GM18511 (cell line): ENCODE measurements around the gene CCNJL.
"Not testable (repeated sequence)": the region's sequence is repeated elsewhere in the genome, so short reads cannot be mapped to it uniquely, and the experiment has no call there.

Source experiments
- ATAC-seq: cut with Tn5 transposase; IDR thresholded peaks from one replicate; pipeline ENCODE4 v1.9.1; 2021; ENCODE audit warnings: mild to moderate bottlenecking, moderate library complexity; ENCODE audit not compliant: unreplicated experiment

The CCNJL gene

GRCh38 chr5:160262151-160263074 is 50.0 kb downstream of the CCNJL start:
- no peak for ATAC-seq

DNA sequence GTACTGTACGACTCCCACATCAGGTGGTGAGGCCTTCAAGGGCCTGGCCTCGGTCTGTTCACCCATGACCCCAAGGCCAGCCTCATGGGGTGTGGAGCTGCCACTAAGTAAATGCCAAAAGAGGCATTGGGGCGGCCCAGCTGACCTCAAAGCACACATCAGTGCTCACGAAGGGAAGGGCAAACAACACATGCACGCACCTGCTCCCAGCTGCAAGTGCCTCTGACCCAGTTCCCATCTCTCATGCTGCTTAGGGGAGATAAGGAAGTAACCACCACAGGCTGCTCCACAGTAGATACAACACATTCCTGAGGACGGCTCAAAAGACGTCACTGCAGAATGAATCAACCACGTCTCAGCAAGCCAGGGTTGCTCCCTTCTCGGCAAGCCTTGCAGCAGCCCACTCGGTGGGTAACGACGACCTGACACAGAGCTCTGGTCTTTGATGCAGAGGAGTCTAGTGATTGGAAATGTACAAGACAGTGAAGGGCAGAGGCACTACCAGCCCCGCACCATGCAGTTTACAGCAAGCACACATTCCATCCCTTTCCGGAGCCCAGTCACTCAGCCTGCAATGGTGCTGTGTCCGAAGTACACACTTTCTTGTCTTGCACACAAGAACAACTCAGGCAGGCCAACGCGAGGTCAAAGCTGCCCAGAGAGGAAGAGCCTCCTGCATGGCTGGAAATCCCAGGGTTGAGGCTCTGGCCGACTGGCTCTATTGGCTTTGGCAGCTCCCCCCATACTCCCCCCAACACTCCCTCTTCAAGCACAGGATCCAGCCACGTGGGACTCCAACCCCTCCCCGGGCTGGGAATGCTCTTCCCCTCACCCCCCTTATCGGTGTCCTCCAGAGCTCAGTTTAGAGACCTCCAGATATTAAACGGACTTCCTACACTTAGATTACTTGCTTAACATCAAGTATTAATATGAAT is 51.2 kb downstream of the CCNJL start:
- peak; percentile 76 for ATAC-seq

DNA sequence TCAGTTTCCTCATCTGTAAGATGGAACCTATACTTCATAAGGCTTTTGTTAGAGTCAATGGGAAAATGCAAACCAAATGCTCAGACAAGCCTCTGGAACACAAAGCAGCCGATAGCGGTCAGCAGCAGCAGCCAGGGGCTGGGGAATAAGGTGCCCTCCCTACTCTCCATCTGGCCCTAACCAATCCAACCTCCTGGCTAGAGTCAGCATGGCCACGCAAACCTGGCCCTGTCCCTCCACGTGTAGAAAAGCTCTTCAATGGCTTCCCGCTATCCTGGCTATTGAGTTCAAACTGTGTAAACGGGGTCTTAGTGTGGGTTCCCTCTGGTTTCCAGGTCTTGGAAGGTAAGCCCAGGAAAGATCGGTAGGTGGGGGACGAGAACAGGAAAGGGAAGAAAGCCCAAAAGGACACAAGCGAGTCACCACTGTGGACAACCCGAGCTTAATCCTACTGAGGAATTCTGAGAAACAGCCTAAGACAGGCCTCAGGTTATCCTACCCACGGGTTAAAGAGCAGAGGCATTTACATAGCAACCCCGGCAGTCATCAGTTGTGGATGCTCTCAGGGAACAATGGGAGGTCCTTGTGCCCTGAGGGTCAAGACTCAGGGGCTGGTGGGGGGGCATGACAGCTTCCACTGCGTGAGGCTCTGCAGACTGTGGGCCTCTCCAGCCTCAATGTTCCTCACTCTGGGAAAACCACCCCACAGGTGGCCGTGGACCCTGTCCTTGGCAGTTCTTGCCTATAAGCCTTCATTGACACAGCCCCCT is 52.2 kb downstream of the CCNJL start:
- ATAC-seq, result no peak

- ATAC-seq, result no peak
Measured at GRCh38 chr5:160259341-160259740, 53.0 kb downstream of the CCNJL start.

DNA sequence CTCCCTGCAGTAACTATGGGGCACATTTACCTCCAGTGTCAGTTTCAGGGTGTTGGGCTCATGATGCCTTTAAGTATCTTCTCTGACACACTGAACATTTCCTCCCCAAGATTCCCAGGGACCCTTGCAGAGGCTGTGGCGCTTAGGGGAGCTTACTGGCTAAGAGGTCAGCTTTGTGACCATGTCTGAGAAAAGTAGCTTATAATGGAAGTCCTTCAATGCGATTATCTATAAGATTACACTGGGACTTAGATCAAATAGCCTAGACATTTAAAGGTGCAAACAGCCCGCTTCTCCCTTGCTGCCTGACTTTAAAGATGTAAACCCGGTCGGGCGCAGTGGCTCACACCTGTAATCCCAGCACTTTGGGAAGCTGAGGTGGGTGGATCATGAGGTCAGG is 57.7 kb downstream of the CCNJL start:
- no peak for ATAC-seq

DNA sequence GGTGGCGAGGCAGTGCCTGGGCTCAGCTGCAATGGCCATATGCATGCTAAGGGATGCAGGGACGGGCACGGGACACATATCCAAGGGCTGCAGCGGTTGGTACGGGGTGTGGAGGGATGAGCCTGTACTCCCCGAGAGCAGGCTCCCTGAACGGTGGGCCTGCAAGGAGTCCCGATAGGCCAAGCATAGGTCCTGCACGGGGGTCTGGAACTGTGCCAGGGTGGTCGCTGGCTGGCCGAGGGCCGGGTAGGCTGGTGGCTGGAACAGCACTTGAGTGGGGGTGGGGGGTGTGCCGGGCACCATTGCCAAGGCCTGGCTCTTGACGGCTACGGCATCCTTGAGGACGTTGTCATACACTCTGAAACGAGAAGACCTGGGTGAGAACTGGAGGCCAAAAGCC is 58.9 kb downstream of the CCNJL start:
- ATAC-seq, result no peak

- no peak for ATAC-seq
Measured at GRCh38 chr5:160252916-160253315, 59.4 kb downstream of the CCNJL start.

DNA sequence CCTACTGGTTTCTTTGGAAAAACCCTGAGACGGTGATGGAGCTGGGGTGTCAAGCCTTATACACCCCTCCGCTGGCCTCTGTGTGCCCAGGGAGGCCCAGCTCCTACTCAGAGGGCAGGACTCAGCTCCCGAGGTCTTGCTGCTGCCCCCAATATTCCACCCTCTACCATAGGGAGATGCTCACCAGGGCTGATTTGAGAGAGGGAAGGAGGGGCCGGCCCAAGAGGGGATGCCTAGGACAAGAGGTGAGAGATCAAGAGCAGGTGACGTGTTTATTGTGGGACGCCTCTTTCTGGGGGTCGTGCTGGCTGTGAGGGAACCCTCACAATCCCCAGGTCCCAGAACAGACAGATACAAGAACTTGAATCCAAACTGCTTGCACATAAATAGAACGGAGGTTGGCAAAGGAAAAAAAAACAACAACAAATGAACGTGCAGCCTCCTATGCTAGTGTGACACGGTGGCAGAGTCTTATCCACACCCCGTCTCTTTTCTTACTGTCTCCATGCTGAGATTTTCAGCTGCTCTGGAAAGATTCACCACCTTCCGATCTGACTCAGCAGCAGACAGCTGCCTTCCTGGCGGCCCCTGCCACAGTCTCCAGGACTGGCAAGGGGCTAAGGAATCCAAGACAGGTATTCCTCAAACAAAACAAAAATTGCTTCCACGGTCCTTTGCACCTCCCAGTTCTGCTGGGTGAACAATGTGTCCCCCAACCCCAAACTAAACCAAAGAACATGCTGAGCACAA is 60.8 kb downstream of the CCNJL start:
- no peak for ATAC-seq

GRCh38 chr5:160250826-160251225 is 61.5 kb downstream of the CCNJL start:
- no peak for ATAC-seq

DNA sequence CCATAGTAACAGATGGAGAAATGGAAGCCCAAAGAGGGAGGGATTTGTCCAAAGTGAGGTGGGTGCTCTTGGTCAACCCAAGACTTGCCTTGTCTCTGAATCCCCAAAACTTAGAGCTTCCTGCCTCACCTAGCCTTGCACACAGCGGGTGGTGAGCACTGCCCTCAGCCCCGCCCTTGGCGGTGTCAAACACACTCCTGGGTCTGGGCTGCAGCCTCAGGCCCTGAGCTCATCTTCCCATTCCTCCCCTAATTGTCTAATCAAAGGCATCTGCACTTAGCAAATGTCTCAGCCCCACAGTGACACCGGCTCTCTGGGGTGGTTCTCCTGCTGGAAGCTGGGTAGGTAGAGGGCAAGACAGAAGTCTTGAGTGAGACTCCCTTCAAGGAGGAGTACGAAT is 62.1 kb downstream of the CCNJL start:
- no peak for ATAC-seq

GRCh38 chr5:160249570-160249969 is 62.8 kb downstream of the CCNJL start:
- ATAC-seq, result not testable (repeated sequence)

GRCh38 chr5:160245506-160246086 is 66.8 kb downstream of the CCNJL start:
- no peak for ATAC-seq

- ATAC-seq, result no peak
Measured at GRCh38 chr5:160242145-160242544, 70.2 kb downstream of the CCNJL start.

- ATAC-seq, result no peak
Measured at GRCh38 chr5:160240350-160240749, 72.0 kb downstream of the CCNJL start.

DNA sequence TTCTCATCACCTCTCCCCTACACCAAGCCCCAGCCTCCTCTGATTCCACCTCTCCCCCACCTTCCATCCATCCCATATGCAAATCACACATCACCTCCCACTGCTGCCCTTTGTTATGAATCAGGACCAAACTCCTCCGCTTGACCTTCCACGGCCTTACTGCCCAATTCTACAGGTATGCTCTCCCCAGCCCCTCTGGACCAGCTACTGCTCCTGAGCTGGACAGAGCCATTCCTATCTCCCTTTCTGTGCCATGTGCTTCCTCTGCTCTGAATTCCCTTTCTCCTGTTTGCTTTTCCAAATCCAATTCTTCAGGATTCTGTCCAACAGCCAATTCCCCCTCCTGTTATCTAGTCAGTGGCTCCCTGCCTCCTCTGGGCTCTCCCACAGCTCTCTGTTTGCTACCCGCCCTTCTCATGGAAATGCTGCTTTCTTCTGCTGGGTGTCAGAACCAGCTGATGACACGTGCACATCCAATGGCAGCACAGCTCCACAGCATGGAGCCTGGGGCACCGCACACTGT is 74.7 kb downstream of the CCNJL start:
- no peak for ATAC-seq

- no peak for ATAC-seq
Measured at GRCh38 chr5:160235731-160236130, 76.6 kb downstream of the CCNJL start.

- ATAC-seq, result no peak
Measured at GRCh38 chr5:160233215-160233614, 79.1 kb downstream of the CCNJL start.

DNA sequence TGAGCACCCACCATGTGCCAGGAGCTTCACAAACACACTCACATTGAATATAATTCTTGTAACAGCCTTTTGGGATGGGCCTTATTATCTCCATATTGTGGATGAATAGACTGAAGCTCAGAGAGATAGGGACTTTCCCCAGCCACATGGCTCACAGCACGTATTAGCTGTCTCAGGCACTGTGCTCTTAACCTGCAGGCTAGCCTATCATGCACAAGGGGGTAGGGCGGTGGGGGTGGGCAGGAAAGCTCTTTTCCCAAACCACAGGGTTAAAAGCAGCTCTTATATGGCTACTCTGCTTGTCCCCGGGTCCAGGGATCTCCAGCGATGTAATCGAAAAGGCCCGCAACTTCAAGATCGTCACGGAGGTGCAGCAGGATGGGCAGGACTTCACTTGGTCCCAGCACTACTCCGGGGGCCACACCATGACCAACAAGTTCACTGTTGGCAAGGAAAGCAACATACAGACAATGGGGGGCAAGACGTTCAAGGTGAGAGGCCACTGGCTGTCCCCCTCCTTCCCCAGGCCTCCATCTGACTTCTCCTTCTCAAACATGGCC is 80.5 kb downstream of the CCNJL start:
- peak; percentile 48 for ATAC-seq
